Astrocyte (in vitro differentiated cells and primary cell): ENCODE results near the gene CHCHD3. TPM values are rescaled to one million over a fixed set of nuclear protein-coding genes. Genes with fewer than 3 reads are reported as not detected.

Experiments used
- DNase-seq: peaks from one replicate; pipeline ENCODE4 v3.0.0-alpha.2; 2010; ENCODE audit warnings: low read depth
- FAIRE-seq: peaks from 2 replicates; lab custom pipeline; 2011; peaks lifted over from hg19 to GRCh38; lab: Jason Lieb, UNC
- H2AFZ ChIP-seq: 2 replicates; pipeline ENCODE4 v1.6.0; 2012; ENCODE audit warnings: low read depth, low read length, inconsistent platforms
- H3K27ac ChIP-seq: 2 replicates; pipeline ENCODE4 v1.5.1; 2011; ENCODE audit warnings: low read depth, low read length, inconsistent platforms
- H3K27me3 ChIP-seq: 2 replicates; pipeline ENCODE4 v1.6.0; 2011; ENCODE audit warnings: low read length, inconsistent platforms; ENCODE audit not compliant: insufficient read depth
- H3K36me3 ChIP-seq: 2 replicates; pipeline ENCODE4 v1.5.1; 2011; ENCODE audit warnings: low read length, inconsistent platforms; ENCODE audit not compliant: insufficient read depth
- H3K4me1 ChIP-seq: 2 replicates; pipeline ENCODE4 v1.5.1; 2011; ENCODE audit warnings: low read length, inconsistent platforms; ENCODE audit not compliant: insufficient read depth
- H3K4me2 ChIP-seq: 2 replicates; pipeline ENCODE4 v1.6.0; 2012; ENCODE audit warnings: low read length, inconsistent platforms
- H3K4me3 ChIP-seq: 2 replicates; pipeline ENCODE4 v1.5.1; 2011; ENCODE audit warnings: low read depth, mild to moderate bottlenecking, low read length, inconsistent platforms; ENCODE audit not compliant: insufficient read depth
- H3K79me2 ChIP-seq: 2 replicates; pipeline ENCODE4 v1.6.0; 2012; ENCODE audit warnings: mild to moderate bottlenecking, low read length, inconsistent platforms; ENCODE audit not compliant: insufficient read depth
- H3K9ac ChIP-seq: 2 replicates; pipeline ENCODE4 v1.6.0; 2012; ENCODE audit warnings: mild to moderate bottlenecking, low read length, inconsistent platforms
- H3K9me3 ChIP-seq: 2 replicates; pipeline ENCODE4 v1.5.1; 2012; ENCODE audit warnings: low read depth, mild to moderate bottlenecking, low read length, inconsistent platforms; ENCODE audit not compliant: insufficient read depth
- H4K20me1 ChIP-seq: 2 replicates; pipeline ENCODE4 v1.6.0; 2012; ENCODE audit warnings: low read length, inconsistent platforms; ENCODE audit not compliant: insufficient read depth
- H3K27ac Mint-ChIP-seq: one replicate; pipeline ENCODE4 v1.8.0; 2021; ENCODE audit warnings: mild to moderate bottlenecking, mixed read lengths; ENCODE audit not compliant: unreplicated experiment
- H3K27me3 Mint-ChIP-seq: one replicate; pipeline ENCODE4 v1.8.0; 2021; ENCODE audit warnings: low read depth, mixed read lengths; ENCODE audit not compliant: unreplicated experiment
- H3K36me3 Mint-ChIP-seq: one replicate; pipeline ENCODE4 v1.8.0; 2021; ENCODE audit warnings: low read depth, mixed read lengths; ENCODE audit not compliant: unreplicated experiment
- H3K4me1 Mint-ChIP-seq: one replicate; pipeline ENCODE4 v1.8.0; 2021; ENCODE audit warnings: low read depth, mixed read lengths; ENCODE audit not compliant: unreplicated experiment
- H3K4me3 Mint-ChIP-seq: one replicate; pipeline ENCODE4 v1.8.0; 2021; ENCODE audit warnings: mild to moderate bottlenecking, moderate library complexity, mixed read lengths; ENCODE audit not compliant: unreplicated experiment
- H3K9me3 Mint-ChIP-seq: one replicate; pipeline ENCODE4 v1.8.0; 2021; ENCODE audit warnings: mild to moderate bottlenecking, mixed read lengths; ENCODE audit not compliant: unreplicated experiment
- EZH2 ChIP-seq: IDR thresholded peaks from 2 replicates; pipeline ENCODE4 v1.6.1; 2012; ENCODE audit warnings: mild to moderate bottlenecking, low read length, inconsistent platforms; ENCODE audit not compliant: insufficient read depth
- total RNA-seq: library from RNA; stranded (reverse); gene quantifications from 2 replicates; pipeline ENCODE4 v1.2.1, GENCODE V29; 2021
- TF ChIP-seq, protein P1 (sequence below): IDR thresholded peaks from 2 replicates; pipeline ENCODE4 v1.5.1; 2011; ENCODE audit warnings: low read depth, mild to moderate bottlenecking, inconsistent platforms, low read length, moderate library complexity; ENCODE audit not compliant: insufficient read depth

CHCHD3 gene
- total RNA-seq, 1 donor from 2014 or later: 63.1 TPM

DNA sequence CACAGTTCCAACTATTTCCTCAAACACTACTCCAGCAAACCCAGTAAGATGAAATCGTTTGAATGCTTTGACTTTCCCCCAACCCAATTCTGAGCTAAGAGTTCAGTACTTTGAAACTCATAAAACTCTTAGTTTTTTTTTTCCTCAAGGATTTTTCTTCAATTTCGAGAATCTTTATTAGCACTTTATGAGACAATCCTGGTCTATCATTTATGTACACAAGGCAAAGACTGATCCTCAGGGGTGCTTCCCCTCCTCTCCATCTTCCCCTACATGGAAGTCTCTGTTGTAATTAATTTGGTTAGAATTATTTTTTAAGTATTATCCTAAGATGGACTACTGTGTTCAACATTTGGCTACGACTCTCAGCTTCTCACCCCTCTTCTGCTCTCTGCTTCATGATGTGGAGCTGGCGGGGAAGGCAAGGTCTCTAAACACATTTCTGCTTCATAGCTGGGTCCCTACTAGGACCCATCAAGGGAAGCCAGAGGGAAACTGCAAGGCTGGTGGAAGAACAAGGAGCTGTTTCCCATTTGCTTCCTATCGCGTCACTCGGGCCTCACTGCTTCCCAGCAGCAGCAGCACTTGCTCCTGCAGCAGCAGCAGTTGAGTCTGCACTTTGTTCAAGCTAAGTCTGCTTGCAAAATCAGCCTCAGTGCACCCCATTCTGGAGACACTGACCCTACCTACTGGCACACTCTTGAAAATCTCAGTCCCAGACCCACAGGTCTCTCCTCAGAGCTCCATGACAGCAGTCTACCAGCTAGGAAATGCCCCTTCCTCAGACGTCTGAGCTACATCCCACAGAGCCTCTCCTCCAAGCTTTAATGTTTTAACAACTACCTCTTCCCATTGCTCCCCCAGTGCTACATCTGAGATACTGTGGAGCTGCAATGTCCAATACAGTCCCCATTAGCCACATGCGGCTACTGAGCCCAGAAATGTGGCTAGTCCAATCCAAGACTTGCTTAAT, 90.0 kb downstream of the CHCHD3 start:
- no peak for TF ChIP-seq EZH2
- TF ChIP-seq, protein P1, sequence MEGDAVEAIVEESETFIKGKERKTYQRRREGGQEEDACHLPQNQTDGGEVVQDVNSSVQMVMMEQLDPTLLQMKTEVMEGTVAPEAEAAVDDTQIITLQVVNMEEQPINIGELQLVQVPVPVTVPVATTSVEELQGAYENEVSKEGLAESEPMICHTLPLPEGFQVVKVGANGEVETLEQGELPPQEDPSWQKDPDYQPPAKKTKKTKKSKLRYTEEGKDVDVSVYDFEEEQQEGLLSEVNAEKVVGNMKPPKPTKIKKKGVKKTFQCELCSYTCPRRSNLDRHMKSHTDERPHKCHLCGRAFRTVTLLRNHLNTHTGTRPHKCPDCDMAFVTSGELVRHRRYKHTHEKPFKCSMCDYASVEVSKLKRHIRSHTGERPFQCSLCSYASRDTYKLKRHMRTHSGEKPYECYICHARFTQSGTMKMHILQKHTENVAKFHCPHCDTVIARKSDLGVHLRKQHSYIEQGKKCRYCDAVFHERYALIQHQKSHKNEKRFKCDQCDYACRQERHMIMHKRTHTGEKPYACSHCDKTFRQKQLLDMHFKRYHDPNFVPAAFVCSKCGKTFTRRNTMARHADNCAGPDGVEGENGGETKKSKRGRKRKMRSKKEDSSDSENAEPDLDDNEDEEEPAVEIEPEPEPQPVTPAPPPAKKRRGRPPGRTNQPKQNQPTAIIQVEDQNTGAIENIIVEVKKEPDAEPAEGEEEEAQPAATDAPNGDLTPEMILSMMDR: no peak
- no peaks in the 10 kb centered on the region for H3K4me1 ChIP-seq
- Mint-ChIP-seq H3K36me3 (no peaks in the 10 kb centered on the region), H3K4me1 (peaks cover 10% of the 10 kb centered on the region), H3K27me3 (no peaks in the 10 kb centered on the region), H3K4me3 (peak overlapping the region; percentile 40), H3K27ac (no peak overlapping the region), H3K9me3 (no peaks in the 10 kb centered on the region)
- DNase-seq: no peak
- peaks cover 46% of the 10 kb centered on the region for H4K20me1 ChIP-seq
- H3K4me3 ChIP-seq: no peak overlapping the region
- peaks cover 58% of the 10 kb centered on the region for H3K79me2 ChIP-seq
- no peaks in the 10 kb centered on the region for H3K9me3 ChIP-seq
- no peak overlapping the region for H3K27ac ChIP-seq
- no peak overlapping the region for H3K9ac ChIP-seq
- no peaks in the 10 kb centered on the region for H3K27me3 ChIP-seq
- no peaks in the 10 kb centered on the region for H3K36me3 ChIP-seq
- FAIRE-seq: no peak
- H2AFZ ChIP-seq: no peak overlapping the region
- H3K4me2 ChIP-seq: no peak overlapping the region

DNA sequence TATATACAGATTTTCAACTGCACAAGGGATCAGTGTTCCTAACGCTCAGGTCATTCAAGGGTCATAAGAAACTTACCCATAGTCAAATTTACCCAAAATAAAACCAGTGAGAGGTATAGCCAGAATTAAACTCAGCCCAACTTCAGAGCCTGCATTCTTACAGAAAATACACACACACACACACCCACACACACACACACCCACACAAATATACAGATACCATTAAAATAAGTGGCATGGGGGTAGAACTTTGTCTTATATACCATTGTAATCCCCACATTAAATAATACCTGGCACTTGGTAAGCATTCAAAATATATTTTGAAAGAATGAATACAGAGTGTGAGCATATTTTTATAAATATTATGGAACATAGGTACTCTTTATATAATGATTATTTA, 93.8 kb downstream of the CHCHD3 start:
- no peaks in the 10 kb centered on the region for H3K9me3 ChIP-seq
- no peak overlapping the region for H2AFZ ChIP-seq
- H3K4me2 ChIP-seq: no peak overlapping the region
- peaks cover 25% of the 10 kb centered on the region for H4K20me1 ChIP-seq
- no peak overlapping the region for H3K4me3 ChIP-seq
- peaks cover 10% of the 10 kb centered on the region for H3K4me1 Mint-ChIP-seq
- FAIRE-seq (no peak), DNase-seq (no peak)
- H3K4me1 ChIP-seq: no peaks in the 10 kb centered on the region
- H3K27me3 ChIP-seq: no peaks in the 10 kb centered on the region
- H3K36me3 ChIP-seq: no peaks in the 10 kb centered on the region
- no peak for TF ChIP-seq EZH2
- TF ChIP-seq, protein P1: no peak
- no peak overlapping the region for H3K4me3 Mint-ChIP-seq
- no peak overlapping the region for H3K9ac ChIP-seq
- H3K36me3 Mint-ChIP-seq: peaks cover 5% of the 10 kb centered on the region
- no peaks in the 10 kb centered on the region for H3K9me3 Mint-ChIP-seq
- H3K27ac Mint-ChIP-seq: no peak overlapping the region
- no peak overlapping the region for H3K27ac ChIP-seq
- peaks cover 21% of the 10 kb centered on the region for H3K79me2 ChIP-seq
- no peaks in the 10 kb centered on the region for H3K27me3 Mint-ChIP-seq

DNA sequence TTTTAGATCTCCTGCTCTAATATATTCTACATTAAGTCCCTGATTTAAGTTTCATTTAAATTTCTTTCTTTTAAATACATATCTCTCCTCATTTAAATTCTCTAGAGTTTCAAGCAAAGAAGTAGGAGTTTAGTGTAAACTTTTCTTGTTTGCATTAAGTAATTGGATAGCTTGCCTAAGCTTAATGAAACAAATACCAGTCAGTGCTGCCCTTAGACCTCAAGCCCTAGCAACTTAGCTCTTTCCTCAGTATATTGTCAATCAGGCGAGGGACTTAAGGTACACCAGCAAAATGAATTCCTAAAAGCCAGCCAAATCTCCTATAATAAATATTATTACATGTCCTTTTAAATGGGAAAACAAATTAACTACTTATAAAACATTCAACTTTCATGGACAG, 101.5 kb downstream of the CHCHD3 start:
- DNase-seq: no peak
- H3K9ac ChIP-seq: no peak overlapping the region
- no peak overlapping the region for H3K27ac ChIP-seq
- no peak for FAIRE-seq
- peaks cover 5% of the 10 kb centered on the region for H3K36me3 Mint-ChIP-seq
- no peaks in the 10 kb centered on the region for H3K27me3 ChIP-seq
- no peak overlapping the region for H3K4me2 ChIP-seq
- TF ChIP-seq, protein P1: no peak
- TF ChIP-seq EZH2: no peak
- H4K20me1 ChIP-seq: peaks cover 30% of the 10 kb centered on the region
- H3K4me1 Mint-ChIP-seq: peaks cover 4% of the 10 kb centered on the region
- no peaks in the 10 kb centered on the region for H3K36me3 ChIP-seq
- peaks cover 9% of the 10 kb centered on the region for H3K79me2 ChIP-seq
- H3K27me3 Mint-ChIP-seq: no peaks in the 10 kb centered on the region
- H2AFZ ChIP-seq: no peak overlapping the region
- no peaks in the 10 kb centered on the region for H3K9me3 ChIP-seq
- H3K4me3 Mint-ChIP-seq: no peak overlapping the region
- no peaks in the 10 kb centered on the region for H3K4me1 ChIP-seq
- H3K4me3 ChIP-seq: no peak overlapping the region
- H3K27ac Mint-ChIP-seq: no peak overlapping the region
- no peaks in the 10 kb centered on the region for H3K9me3 Mint-ChIP-seq
